Activated CD4-positive, alpha-beta T cell treated with anti-CD3 and anti-CD28 coated beads for 4 hours (primary cell): ENCODE measurements around the gene MEAF6.

Experiments used
- DNase-seq, 2 donors: peaks; one replicate each; pipeline ENCODE4 v3.0.0-alpha.2; 2020

Gene MEAF6

GRCh38 chr1:37471345-37472231, 43.0 kb downstream of the MEAF6 start:
- no peak for DNase-seq

- no peak for DNase-seq
Measured at GRCh38 chr1:37469386-37469785, 45.2 kb downstream of the MEAF6 start.

GRCh38 chr1:37468037-37468436, 46.5 kb downstream of the MEAF6 start:
- DNase-seq: no peak

- DNase-seq: no peak
Measured at GRCh38 chr1:37465593-37466517, 48.7 kb downstream of the MEAF6 start.

GRCh38 chr1:37464443-37464842, 50.1 kb downstream of the MEAF6 start:
- DNase-seq: no peak

- DNase-seq: no peak
Measured at GRCh38 chr1:37461698-37462436, 52.7 kb downstream of the MEAF6 start.

GRCh38 chr1:37458551-37458950, 56.0 kb downstream of the MEAF6 start:
- DNase-seq: no peak

GRCh38 chr1:37456614-37457013, 58.0 kb downstream of the MEAF6 start:
- no peak for DNase-seq

GRCh38 chr1:37455516-37455915, 59.0 kb downstream of the MEAF6 start:
- no peak for DNase-seq

- DNase-seq: no peak
Measured at GRCh38 chr1:37453647-37454046, 60.9 kb downstream of the MEAF6 start.

- no peak for DNase-seq
Measured at GRCh38 chr1:37452416-37452815, 62.1 kb downstream of the MEAF6 start.

GRCh38 chr1:37449936-37450335, 64.6 kb downstream of the MEAF6 start:
- DNase-seq: peak in 1 of 2 donors; percentile 40

- DNase-seq: no peak
Measured at GRCh38 chr1:37448691-37449417, 65.7 kb downstream of the MEAF6 start.

GRCh38 chr1:37448185-37448584, 66.4 kb downstream of the MEAF6 start:
- no peak for DNase-seq

- no peak for DNase-seq
Measured at GRCh38 chr1:37446874-37447273, 67.7 kb downstream of the MEAF6 start.

- DNase-seq: no peak
Measured at GRCh38 chr1:37442644-37443043, 71.9 kb downstream of the MEAF6 start.
